Inflammatory macrophage treated with lipopolysaccharide for 1 hour (primary cell): ENCODE data around the gene SLC10A1.
A peak's percentile ranks its signal among the peaks of the same experiment; 100 is the strongest.

Experiments used
- DNase-seq, 2 donors: peaks; one replicate each; pipeline ENCODE4 v3.0.0-alpha.2; 2020 to 2022

The SLC10A1 gene

DNA sequence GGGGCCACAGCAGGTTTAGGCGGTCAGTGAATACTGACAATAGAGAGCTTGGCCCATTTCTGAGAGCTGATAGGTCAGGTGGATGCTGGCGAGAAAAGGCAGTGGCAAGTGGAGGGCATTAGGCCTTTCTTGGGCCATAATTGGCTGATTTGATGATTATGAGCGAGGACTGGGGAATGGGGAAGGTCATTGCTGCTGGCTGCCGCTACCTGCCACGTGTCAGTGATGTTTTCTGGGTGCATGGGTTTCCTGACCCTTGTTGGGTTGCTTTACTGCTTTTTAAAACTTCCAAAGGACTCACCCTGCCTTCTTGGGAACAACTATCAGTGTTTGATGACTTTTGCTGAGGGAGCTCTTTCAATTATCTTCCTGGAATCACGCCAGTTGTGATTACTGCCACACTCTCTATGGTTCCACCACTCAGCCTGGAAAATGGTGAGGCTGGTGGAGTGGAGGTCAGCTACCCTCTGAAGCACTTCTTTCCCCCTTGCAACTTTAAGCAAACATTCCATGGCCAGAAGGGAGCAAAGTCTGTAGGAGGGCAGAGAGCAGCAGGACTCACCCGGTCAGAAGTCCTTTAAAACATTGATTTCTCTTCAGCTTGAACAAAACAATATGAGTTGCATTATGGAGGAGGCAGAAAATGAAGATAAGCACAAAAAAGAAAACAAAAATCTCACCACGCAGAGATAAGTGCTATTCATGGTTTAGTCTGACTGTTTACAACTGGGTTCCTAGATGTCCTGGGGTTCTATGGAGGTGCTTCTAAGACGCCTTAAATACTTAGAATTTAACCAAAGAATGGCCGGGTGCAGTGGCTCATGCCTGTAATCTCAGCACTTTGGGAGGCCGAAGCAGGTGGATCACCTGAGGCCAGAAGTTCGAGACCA is 12.1 kb upstream of the SLC10A1 start:
- no peak for DNase-seq

DNA sequence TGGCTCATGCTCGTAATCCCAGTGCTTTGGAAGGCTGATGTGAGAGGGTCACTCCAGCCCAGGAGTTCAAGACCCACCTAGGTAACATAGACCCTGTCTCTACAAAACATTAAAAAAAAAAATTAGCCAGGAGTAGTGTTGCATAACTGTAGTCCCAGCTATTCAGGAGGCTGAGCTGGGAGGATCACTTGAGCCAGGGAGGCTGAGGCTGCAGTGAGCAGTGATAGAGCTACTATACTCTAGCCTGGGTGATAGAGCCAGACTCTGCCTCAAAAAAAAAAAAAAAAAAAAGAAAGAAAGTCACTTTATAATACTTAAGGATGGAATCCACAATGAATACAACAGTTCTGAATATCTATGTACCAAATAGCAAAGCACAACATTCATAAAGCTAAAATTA is 10.2 kb upstream of the SLC10A1 start:
- no peak for DNase-seq

GRCh38 chr14:69804902-69805301 is 7.9 kb upstream of the SLC10A1 start:
- DNase-seq: no peak

GRCh38 chr14:69803753-69804152 is 6.7 kb upstream of the SLC10A1 start:
- peak in 1 of 2 donors; percentile 8 for DNase-seq

- DNase-seq: no peak
These were observed 1.3 kb upstream of the SLC10A1 start for GRCh38 chr14:69798339-69798735.

GRCh38 chr14:69797573-69798338 is 715 bp upstream of the SLC10A1 start:
- DNase-seq: no peak

GRCh38 chr14:69795691-69796090 is 1.4 kb downstream of the SLC10A1 start:
- DNase-seq: no peak

GRCh38 chr14:69794791-69795190 is 2.2 kb downstream of the SLC10A1 start:
- no peak for DNase-seq

DNA sequence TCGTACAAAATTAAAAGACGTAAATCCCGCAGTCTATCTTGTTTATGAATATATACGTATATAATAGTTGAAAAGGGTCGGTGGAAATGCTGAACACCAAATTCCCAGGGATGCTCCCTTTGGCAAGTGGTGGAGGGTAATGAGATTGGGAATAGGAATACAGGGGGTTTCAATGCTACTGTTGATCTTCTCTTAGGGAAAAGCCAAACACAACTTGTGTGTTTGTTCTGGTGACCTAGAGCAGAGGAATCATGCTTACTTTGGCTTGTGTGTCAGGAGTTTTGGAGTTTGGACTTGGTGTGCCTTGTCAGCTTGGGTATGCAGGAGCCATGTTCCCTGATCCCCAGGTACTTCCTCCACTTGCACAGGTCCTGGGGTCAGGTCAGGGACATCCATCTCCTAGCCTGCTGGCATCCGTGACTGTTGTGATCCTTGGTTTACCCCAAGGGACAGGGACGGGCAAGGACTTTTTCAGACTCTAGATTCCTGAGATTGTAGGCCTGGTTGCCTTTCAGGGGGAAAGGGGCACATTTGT is 4.1 kb downstream of the SLC10A1 start:
- no peak for DNase-seq

- no peak for DNase-seq
These were observed 7.9 kb downstream of the SLC10A1 start for GRCh38 chr14:69789118-69789640.

GRCh38 chr14:69786603-69787002 is 10.4 kb downstream of the SLC10A1 start:
- no peak for DNase-seq

DNA sequence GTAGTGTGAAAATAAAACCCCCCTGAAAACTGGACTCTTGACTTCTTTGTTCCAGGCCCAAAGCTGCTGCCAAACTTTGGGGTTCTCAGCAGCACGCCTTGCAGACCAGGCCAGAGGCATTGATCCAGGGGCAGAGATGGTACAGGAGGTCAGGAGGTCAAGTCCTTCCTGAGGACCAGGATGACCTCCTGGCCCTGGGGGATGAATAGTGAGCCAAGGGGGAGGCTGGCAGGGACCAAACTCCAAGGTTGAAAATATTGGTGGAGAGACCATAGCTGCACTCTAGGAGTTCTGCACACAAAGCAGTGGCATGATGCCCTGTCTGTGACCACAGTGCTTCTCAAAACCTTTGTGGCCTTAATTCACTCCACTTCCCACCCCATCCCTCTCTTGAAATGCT is 12.1 kb downstream of the SLC10A1 start:
- DNase-seq: no peak

- no peak for DNase-seq
These were observed 16.1 kb downstream of the SLC10A1 start for GRCh38 chr14:69780952-69781351.

- no peak for DNase-seq
These were observed 16.9 kb downstream of the SLC10A1 start for GRCh38 chr14:69780092-69780491.

DNA sequence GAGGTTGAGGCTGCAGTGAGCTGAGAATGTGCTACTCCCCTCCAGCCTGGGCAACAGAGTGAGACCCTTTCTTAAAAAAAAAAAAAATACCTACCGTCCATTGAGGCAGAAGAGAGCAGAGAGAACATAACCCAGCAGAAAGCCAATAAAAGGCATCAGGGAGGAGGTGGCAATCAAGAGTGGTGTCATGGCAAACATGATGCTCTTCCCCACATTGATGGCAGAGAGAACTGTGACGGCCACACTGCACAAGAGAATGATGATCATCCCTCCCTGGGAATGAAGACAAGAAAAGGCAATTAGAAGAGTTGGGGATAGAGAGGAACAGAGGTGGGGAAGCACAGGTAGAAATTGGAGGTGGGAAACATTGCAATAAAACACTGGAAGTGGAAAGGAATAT is 18.0 kb downstream of the SLC10A1 start:
- no peak for DNase-seq

GRCh38 chr14:69776875-69777453 is 20.1 kb downstream of the SLC10A1 start:
- DNase-seq: no peak

DNA sequence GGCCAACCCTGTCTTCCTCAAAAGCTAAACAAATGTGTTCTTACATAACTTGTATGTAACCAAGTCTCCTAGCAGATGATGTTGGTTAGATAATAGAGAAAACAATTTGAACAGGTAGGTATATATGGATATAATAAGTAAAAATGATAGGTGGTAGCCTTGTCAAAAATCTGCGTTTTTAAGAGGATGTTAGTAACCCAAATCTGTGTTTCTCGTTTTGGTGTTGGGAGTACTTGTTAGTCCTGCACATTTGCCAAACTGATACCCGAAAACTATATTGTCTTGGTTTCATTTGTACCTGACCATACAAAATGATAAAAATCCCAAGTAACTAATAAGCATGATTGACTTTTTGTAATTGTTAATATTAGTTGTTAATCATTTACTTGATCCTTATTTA is 22.0 kb downstream of the SLC10A1 start:
- no peak for DNase-seq

GRCh38 chr14:69773571-69774276 is 23.3 kb downstream of the SLC10A1 start:
- DNase-seq: no peak

GRCh38 chr14:69772082-69773017 is 24.7 kb downstream of the SLC10A1 start:
- DNase-seq: no peak

DNA sequence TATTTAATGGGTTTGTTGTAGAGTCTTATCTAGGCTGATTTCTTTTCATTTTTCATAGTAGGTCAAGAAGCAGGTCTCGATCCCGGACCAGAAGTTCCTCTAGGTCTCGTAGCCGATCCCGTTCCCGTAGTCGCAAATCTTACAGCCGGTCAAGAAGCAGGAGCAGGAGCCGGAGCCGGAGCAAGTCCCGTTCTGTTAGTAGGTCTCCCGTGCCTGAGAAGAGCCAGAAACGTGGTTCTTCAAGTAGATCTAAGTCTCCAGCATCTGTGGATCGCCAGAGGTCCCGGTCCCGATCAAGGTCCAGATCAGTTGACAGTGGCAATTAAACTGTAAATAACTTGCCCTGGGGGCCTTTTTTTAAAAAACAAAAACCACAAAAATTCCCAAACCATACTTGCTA is 25.9 kb downstream of the SLC10A1 start:
- no peak for DNase-seq

DNA sequence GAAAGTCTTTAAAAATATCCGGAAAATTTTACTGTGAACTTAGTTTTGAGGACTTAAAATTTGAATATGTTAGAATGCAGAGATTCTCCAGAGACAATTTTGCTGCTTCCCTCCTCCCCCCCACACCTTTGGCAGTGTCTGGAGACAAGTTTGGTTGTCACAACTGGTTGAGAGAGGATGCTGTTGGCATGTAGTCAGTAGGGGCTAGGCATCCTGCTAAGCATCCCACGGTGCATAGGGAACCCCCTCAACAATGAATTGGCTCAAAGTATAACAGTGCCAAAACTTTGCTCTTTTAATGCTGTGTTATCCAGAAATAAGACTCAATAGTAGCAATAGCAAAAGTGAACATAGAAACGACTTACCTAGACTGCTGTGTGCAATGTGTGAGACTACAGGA is 26.5 kb downstream of the SLC10A1 start:
- DNase-seq: no peak
